GM12874 (cell line): ENCODE results near the gene NCOA7.

ENCODE experiments used
- CTCF ChIP-seq: IDR thresholded peaks from 2 replicates; pipeline ENCODE4 v1.5.1; 2011; ENCODE audit warnings: low read depth, mild to moderate bottlenecking, control low read depth, low read length, moderate library complexity; ENCODE audit not compliant: insufficient read depth

NCOA7 gene

GRCh38 chr6:125832391-125833117, 41.8 kb downstream of the NCOA7 start:
- no peak for TF ChIP-seq CTCF

- TF ChIP-seq CTCF: no peak
These were observed 43.6 kb downstream of the NCOA7 start for GRCh38 chr6:125834348-125834747.

- TF ChIP-seq CTCF: no peak
These were observed 44.5 kb downstream of the NCOA7 start for GRCh38 chr6:125835221-125835744.

- TF ChIP-seq CTCF: no peak
These were observed 45.7 kb downstream of the NCOA7 start for GRCh38 chr6:125836466-125836865.

- no peak for TF ChIP-seq CTCF
These were observed 48.7 kb downstream of the NCOA7 start for GRCh38 chr6:125839471-125839870.

- no peak for TF ChIP-seq CTCF
These were observed 49.1 kb downstream of the NCOA7 start for GRCh38 chr6:125839879-125840278.

GRCh38 chr6:125841356-125842090, 50.8 kb downstream of the NCOA7 start:
- no peak for TF ChIP-seq CTCF
